ENCODE data around the gene STPG3.

The STPG3 gene

DNA sequence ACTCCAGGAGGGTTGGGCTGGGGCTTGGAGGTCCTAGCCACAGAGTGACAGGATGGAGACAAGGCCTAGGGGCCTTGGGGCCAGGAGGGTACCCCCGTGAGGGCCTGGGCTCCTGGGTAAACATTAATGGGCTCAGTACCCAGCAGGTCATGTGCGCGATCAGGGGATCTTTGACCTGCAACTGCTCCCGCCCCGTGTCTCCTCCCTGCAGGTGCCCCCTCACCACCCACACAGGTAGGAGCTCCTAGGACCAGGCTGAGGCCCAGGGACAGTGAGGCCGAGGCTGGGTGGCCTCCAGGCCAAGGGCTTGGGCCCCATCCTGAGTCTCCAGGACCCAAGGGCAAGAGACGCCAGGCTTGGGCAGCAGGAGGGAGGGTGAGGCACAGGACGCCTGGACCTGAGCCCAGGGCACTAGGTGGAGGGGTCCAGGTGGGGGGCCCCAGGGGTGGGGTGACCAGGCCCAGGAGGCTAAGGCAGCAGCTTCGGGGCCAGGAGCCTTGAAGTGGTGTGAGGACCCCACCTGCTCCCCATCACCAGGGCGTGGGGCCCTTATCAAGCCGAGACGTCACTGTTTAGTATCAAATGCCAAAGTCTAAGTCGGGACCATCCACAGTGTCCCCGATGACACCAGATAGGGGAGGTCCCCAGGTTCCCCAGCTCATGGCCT is 20.2 kb upstream of the STPG3 start, which contains the start of gene SLC34A3:
Gene SLC34A3 (plus strand): TSS at position 197 of the 667 bp plus-strand sequence. CDS start 802 bp downstream, outside the sequence.
- no peak for DNase-seq (ENCODE audit: low read depth)

DNA sequence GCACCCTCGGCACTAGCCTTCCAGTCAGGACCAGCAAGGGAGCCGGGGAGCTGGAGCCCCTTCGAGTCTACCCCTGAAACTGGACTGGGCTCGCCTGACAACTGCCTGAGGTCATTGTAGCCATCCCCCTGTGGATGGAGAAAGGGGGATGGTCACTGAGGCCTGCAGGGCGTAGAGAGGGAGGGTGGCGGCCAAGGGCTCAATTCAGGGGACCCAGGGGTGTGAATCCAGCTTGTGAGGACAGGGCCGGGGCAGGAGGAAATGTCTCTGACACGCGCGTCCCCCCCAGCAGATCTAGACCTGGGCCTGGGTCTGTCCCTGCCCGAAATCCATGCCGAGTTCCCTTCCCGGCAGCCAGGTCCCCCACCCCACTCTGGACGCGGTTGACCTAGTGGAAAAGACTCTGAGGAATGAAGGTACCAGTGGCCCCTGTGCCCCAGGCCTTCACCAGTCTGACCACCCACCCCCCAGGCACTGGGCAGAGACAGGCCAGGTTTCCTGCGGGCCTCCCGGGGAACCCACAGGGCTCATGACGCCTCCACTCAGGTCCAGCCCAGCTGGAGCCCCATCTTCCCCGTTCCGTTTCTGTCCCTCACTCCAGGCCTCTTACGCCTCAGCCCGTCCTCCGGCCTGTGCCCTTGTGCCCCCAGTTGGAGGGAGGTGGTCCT is 19.6 kb upstream of the STPG3 start:
- DNase-seq (ENCODE audit: low read depth) = no peak
- no peak for TF ChIP-seq CTCF (IDR thresholded peaks at IDR 0.05; ENCODE audit: insufficient read depth, low read depth, low read length, missing control alignments)
- H3K4me3 ChIP-seq (ENCODE audit: low read depth, low read length) = no peak overlapping the region

More for the DNA sequence above, 20.2 kb upstream of the STPG3 start, which contains the start of gene SLC34A3:
- TF ChIP-seq CTCF (IDR thresholded peaks at IDR 0.05; ENCODE audit: insufficient read depth, low read depth, low read length, missing control alignments) = no peak
- H3K4me3 ChIP-seq (ENCODE audit: low read depth, low read length) = no peak within 1 kb of the TSS

DNA sequence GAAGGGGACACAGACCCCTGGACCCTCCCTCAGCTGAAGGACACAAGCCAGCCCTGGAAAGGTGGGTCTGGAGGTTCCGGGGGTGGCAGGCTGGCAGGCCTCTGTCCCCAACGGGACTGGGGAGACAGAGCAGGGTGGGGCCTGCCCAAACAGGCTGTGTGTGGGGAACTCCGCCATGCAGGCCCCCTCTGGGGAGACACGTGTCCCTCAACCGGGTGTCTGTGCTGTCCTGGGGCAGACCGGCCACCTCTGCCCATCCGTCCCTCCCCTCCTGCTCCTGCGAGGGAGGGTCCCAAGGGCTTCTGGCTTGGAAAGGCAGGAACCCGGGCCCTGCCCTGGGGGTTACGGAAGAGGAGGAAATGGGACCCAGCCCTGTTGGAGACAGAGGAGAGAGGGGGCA is 19.0 kb upstream of the STPG3 start:
- H3K4me3 ChIP-seq (ENCODE audit: low read depth, low read length) = no peak overlapping the region
- DNase-seq (ENCODE audit: low read depth) = no peak
- no peak for TF ChIP-seq CTCF (IDR thresholded peaks at IDR 0.05; ENCODE audit: insufficient read depth, low read depth, low read length, missing control alignments)

GRCh38 chr9:137232510-137232909 is 18.6 kb upstream of the STPG3 start:
- no peak overlapping the region for H3K4me3 ChIP-seq (ENCODE audit: low read depth, low read length)
- TF ChIP-seq CTCF (IDR thresholded peaks at IDR 0.05; ENCODE audit: insufficient read depth, low read depth, low read length, missing control alignments) = no peak
- no peak for DNase-seq (ENCODE audit: low read depth)

- TF ChIP-seq CTCF (IDR thresholded peaks at IDR 0.05; ENCODE audit: insufficient read depth, low read depth, low read length, missing control alignments) = no peak
- no peak for DNase-seq (ENCODE audit: low read depth)
- no peak overlapping the region for H3K4me3 ChIP-seq (ENCODE audit: low read depth, low read length)
Measured at GRCh38 chr9:137233143-137233980, 17.7 kb upstream of the STPG3 start.

DNA sequence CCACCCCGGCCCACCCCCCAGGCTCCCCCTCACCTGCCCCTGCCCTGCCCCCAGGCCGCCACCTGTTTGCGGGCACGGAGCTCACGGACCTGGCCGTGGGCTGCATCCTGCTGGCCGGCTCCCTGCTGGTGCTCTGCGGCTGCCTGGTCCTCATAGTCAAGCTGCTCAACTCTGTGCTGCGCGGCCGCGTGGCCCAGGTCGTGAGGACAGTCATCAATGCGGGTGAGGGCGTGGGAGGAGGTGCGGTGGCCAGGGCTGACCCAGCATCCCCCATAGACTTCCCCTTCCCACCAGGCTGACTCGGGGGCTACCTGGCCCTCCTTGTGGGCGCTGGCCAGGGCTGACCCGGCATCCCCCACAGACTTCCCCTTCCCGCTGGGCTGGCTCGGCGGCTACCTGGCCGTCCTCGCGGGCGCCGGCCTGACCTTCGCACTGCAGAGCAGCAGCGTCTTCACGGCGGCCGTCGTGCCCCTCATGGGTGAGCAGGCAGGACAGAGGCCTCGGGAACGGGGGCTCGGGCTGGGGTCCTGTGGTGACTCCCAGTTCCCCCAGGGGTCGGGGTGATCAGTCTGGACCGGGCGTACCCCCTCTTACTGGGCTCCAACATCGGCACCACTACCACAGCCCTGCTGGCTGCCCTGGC is 16.9 kb upstream of the STPG3 start:
- no peak for TF ChIP-seq CTCF (IDR thresholded peaks at IDR 0.05; ENCODE audit: insufficient read depth, low read depth, low read length, missing control alignments)
- no peak for DNase-seq (ENCODE audit: low read depth)
- no peak overlapping the region for H3K4me3 ChIP-seq (ENCODE audit: low read depth, low read length)
